IPS-NIHi7 (cell line): ENCODE results near the gene GMFB.
"Not testable (repeated sequence)": the region's sequence is repeated elsewhere in the genome, so short reads cannot be mapped to it uniquely, and the experiment has no call there.

Experiments used
- DNase-seq: peaks from one replicate; pipeline ENCODE4 v3.0.0; 2012; ENCODE audit warnings: mixed read lengths; ENCODE audit errors: extremely low spot score

GMFB gene

DNA sequence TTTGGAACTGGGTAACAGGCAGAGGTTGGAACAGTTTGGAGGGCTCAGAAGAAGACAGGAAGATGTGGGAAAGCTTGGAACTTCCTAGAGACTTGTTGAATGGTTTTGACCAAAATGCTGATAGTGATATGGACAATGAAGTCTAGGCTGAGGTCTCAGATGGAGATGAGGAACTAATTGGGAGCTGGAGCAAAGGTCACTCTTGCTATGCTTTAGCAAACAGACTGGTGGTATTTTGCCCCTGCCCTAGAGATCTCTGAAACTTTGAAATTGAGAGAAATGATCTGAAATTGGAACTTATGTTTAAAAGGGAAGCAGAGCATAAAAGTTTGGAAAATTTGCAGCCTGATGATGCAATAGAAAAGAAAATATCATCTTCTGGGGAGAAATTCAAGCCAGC is 30.2 kb downstream of the GMFB start:
- not testable (repeated sequence) for DNase-seq

DNA sequence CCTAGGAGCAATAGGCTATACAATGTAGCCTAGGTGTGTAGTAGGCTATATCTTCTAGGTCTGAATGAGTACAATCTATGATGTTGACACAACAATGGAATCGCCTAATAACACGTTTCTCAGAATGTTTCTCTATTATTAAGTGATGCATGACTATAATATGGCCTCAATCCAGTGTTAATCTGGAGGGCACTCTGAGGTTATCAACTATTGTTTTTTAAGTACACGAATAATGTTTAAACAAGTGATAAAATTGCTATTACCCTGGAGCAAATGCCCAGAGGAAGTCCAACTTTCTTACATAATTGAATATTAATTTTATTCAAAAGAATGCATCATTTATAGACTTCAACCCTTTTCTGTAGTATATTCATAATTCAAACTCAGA is 31.2 kb downstream of the GMFB start:
- DNase-seq = no peak

DNA sequence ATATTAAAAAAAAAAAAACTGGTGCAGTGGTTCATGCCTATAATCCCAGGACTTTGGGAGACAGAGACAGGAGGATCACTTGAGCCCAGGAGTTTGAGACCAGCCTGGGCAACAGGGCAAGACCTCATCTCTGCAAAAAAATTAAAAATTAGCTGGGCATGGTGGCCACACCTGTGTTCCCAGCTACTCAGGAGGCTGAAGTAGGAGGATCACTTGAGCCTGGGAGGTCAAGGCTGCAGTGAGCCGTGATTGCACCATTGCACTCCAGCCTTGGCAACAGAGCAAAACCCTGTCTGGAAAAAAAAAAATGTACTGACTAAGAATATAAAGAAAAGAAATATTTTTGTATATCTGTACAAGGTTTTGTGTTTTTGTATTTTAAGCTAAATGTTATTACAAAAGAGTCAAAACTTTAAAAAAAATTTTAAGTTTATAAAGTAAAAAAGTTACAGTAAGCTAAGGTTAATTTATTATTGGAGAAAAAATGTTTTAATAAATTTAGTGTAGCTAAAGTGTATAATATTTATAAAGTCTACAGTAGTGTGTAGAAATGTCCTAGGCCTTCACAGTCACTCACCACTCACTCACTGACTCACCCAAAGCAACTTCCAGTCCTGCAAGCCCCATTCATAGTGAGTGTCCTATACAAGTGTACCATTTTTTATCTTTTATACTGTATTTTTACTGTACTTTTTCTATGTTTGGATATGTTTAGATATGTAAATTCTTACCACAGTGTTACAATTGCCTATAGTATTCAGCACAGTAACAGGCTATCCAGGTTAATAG is 31.8 kb downstream of the GMFB start:
- DNase-seq = not testable (repeated sequence)

DNA sequence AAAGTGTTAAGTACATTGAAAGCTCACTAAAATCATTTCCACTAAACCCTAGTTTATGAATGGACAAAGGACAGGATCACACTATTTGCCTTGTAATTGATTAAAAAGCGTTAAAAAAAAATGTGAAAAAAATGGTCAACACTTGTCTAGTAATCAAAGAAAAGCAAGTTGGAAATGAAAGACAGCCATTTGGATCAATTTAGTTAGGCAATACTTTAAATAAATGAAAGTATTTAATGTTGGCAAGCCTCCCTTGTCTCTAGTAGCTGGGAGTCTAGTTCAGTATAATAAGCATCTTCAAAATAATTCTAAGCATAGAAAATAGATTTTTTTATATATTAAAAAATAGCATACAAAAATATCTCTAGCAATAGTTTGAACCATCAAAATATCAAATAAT is 33.4 kb downstream of the GMFB start:
- no peak for DNase-seq

DNA sequence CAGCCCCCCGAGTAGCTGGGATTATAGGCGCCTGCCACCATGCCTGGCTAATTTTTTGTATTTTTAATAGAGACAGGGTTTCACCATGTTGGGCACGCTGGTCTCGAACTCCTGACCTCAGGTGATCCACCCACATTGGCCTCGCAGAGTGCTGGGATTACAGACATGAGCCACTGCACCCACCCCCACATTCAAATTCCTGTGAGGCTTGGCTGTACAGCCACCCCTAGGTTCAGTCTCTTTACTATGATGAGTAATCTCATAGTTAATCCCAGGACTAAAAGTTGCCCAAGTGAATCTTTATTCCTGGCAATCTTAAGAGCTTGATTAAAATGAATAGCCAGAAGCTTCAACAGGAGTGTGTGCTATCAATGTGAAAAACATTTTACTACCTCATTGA is 34.8 kb downstream of the GMFB start:
- DNase-seq = not testable (repeated sequence)

DNA sequence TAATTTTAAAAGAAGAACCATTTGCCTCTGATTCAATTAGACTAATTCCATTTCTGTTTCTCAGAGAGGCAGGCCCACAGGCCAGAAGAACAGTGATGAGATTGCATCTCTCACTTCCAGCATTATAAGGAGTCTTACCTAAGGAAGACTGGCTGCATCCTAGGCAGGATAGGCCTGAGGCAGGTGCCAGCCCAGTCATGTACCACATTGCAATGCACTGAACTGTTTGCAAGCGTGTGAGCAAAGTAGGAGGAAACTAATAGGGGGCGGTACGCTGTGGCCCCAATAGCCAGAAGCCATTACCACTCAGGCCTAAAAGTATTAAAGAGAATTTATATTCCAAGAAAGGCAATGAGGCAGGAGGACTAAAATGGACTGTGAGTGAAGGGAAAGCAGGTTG is 35.5 kb downstream of the GMFB start:
- DNase-seq = no peak

DNA sequence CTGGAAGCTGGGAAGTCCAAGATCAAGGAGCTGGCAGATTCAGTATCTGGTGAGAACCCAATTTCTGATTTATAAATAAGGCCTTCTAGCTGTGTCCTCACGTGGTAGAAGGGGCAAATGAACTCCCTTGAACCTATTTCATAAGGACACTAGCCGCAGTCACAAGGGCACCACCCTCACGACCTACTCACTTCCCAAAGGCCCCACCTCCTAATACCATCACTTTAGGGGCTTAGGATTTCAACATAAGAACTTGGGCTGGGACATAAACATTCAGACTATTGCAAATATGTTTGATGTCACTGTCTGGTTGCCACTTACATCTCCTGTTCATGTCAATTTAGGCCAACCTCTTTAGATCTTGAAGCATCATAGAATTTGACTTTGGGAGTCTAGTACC is 36.8 kb downstream of the GMFB start:
- no peak for DNase-seq

DNA sequence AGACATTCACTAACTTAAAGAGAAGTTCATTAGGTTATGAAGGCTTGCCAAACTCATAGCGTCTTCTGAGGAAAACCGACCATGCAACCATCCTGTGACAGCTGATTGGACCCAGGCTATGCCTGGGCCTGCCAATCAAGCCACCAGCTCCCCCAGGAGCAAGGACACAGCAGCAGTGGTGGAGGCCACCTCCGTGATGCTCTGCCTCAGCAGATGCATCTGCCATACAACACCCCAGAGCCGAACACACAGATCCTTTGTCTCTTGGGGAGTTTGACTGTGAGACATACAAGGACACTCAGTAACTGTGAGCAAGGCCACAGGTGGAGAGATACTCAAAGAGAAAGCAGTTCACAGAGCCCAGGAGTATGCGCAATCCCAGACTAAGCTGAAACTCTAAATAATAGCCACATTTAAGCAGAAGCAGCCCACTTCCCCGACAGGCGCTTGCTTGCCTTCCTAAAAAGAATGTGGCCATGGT is 37.6 kb downstream of the GMFB start:
- no peak for DNase-seq

DNA sequence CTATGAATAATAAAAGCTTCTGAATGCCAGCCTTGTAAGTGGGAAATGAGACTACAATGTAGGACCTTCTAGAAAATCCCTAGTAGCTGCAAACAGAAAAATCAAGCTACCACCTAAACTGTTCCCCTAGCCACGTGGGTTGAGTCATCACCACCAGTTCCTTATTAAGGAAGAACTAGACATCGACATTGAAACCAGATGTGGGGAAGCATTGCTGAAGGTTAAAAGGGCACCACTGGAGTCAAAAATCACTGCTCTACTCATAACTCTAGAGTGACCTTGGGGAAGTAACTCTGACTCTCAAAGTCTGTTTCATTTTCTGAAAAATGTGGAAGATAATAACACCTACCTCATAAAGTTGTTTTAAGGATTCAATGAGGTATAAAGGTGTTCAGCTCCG is 38.2 kb downstream of the GMFB start:
- no peak for DNase-seq

DNA sequence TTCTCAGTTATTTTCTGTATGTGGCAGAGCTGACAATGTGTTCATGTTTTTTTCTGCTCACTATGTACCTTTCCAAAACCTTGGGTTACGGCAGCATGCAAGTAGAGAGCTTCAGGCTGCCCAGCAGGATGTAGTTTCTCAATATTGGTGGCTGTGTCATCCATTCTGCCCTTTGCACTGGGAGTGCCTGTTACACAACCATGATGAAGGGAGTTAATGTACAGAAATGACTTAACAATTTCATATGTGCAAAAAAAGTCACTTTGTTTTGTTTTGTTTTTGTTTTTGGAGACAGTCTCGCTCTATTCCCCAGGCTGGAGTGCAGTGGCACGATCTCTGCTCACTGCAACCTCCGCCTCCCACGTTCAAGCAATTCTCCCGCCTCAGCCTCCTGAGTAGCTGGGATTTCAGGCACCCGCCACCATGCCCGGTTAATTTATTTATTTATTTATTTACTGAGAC is 41.5 kb downstream of the GMFB start:
- DNase-seq = no peak

DNA sequence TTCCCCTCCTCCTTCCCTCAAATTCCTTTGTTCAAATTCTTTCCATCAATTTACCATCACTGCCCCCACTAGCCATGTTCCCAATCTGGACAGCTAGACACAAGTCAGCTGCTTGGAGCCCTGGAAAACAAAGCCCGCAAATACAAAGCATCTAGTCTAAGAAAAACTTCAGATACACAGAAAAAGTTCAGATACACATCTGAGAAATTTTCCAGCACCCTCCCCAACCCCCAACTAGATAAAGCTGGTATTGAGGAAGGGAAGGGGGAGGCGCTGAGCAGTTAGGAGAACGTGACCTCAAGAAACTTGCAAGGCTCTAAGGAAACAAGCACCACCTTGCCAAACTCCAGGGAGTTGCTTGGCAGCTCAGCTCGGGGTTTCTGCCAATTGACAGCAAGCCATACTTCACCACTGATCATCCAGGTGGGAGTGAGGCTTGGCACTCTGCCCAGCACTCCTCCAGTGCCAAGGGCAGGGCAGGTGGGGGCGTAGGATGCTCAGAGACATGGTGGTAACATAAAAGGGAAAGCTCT is 42.6 kb downstream of the GMFB start:
- no peak for DNase-seq

DNA sequence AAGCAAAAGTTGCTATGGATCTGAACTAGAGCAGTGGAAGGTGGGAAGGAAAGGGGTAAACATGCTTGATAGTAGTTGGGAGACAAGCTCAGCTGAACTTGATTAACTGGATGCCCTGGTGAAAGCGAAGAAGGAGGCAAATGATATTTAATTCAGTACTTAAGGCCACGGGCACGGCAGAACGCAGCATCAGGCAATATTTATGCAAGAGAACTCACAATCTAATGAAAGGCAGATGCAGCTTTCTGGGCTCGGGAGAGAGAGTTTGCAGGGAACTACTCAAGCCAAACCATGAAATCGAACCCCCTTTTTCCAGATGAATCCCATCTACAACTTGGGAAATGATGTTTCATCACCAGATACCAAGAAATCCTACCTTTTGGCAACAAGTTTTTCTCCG is 44.1 kb downstream of the GMFB start:
- DNase-seq = no peak

DNA sequence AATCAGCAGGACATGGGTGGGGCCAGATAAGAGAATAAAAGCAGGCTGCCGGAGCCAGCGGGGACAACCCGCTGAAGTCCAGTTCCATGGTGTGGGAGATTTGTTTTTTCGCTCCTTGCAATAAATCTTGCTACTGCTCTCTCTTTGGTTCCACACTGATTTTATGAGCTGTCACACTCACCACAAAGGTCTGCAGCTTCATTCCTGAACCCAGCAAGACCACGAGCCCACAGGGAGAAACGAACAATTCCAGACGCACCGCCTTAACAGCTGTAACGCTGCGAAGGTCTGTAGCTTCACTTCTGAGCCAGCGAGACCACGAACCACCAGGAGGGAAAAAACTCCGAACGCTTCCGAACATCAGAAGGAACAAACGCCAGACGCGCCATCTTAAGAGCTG is 44.8 kb downstream of the GMFB start:
- no peak for DNase-seq

DNA sequence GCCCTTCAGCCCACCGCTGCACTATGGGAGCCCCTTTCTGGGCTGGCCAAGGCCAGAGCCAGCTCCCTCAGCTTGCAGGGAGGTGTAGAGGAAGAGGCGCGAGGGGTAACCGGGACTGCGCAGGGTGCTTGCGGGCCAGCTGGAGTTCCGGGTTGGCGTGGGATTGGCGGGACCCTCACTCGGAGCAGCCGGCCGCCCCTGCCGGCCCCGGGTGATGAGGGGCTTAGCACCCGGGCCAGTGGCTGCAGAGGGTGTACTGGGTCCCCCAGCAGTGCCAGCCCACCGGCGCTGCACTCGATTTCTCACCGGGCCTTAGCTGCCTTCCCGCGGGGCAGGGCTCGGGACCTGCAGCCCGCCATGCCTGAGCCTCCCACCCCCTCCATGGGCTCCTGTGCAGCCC is 45.8 kb downstream of the GMFB start:
- DNase-seq = not testable (repeated sequence)

DNA sequence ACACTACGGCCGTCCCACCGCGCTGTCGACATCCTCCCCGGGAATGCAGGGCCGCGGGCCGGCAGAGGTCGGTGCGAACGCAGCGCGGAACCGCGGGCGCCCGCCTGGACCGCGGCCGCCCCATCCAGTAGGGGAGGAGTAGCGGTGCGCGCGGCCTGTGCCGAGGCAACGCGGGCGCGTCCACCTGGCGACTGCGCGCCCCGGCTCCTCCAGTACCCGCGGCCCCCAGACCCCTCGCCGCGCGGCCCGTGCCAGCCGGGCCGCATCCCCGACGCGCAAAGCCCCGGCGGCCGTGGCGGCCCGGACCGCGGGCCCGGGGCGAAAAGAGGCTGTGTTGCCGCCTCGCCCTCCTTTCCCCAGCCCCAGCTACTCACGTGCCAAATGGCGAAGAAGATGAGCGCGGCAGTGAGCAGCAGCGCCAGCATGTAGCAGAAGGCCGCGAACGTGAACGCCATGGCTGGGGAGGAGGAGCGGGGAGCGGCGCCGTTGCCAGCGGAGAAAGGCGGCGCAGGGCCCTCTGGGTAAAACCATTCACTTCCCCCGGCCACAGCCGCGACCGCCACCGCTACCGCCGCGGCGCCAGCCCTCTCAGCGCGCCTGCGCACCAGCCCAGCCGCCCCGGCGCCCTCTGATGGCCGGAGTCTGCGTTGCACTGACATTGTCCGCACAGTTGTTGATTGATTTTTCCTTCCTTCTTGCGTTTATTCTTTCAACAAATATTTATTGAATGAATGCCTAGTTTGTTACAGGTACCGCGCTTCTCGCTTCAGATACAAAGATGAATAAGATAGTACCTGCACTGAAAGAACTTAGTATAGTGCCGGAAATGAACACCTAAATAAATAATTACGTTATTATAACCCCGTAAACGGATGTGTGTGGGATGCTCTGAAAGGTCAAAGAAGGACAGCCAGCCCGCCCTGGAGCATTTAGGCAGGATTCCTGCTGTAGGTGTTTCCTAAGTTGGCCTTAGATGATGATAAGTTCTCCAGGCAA is 47.6 kb downstream of the GMFB start, which contains the start of gene CNIH1:
Gene CNIH1, minus strand, starts transcription at position 502 of the 996 bp plus-strand sequence. Its CDS starts 47 bp downstream, at position 455.
- peak; percentile 98 for DNase-seq

DNA sequence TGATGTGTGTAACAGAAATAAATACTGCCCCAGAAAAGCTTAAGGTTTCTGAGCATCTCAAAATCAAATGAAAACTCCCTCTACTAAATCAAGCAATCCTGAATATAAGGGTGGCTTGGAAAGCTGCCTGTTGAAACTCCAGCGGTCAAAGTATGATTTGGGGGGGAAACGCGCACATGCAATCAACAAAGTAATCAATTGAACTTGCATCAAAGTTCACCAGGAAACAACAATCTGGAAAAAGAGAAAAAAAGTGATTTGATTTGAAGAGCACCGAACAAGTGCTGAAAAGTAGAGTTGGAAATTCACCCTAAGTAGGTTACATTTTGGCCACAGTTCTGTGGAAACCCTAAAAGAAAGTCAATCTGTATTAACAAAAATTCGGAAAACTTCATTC is 48.3 kb downstream of the GMFB start:
- DNase-seq = no peak

DNA sequence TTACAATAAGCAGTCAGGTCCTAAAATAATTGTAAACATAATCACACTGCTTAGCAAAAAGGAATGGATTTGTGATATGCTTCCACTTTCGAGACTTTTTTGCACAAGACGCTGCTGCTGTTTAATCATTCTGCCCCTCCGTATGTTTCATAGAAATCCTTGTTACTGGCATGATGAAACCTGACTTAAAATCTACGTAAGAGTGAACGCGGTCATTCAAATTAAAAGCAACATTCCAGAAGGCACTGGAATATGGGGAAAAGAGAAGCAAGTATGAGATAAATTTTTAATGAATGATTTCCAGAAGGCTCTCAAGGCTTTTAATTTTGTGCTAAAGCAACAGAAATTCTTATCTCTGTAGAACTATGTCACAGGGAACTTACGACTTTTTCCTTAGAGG is 48.7 kb downstream of the GMFB start:
- DNase-seq = no peak

DNA sequence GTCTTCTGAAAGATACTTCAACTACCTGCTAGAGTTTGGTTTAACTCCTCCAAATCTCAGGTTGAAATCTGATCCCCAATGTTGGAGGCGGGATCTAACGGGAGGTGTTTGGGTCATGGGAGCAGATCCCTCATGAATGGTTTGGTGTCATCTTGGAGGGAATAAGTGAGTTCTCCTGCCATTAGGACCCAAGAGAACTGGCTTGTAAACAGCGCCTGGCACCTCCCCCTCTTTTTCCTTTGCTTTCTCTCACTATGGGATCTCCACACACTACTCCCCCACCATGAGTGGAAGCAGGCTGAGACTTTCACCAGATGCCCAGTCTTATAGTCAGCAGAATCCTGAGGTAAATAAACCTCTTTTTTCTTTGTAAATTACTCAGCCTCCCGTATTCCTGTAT is 50.1 kb downstream of the GMFB start:
- no peak for DNase-seq

DNA sequence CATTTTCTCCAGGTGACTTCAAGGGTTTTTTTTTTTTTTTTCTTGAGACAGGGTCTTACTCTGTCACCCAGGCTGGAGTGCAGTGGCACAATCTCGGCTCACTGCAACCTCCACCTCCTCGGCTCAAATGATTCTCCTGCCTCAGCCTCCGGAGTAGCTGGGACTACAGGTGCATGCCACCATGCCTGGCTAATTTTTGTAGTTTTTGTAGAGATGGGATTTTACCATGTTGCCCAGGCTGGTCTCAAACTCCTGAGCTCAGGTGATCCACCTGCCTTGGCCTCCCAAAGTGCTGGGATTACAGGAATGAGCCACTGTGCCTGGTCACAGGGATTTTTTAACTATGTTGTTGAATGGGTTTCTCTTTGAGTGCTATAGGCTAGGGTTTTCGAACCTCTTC is 50.8 kb downstream of the GMFB start:
- not testable (repeated sequence) for DNase-seq

DNA sequence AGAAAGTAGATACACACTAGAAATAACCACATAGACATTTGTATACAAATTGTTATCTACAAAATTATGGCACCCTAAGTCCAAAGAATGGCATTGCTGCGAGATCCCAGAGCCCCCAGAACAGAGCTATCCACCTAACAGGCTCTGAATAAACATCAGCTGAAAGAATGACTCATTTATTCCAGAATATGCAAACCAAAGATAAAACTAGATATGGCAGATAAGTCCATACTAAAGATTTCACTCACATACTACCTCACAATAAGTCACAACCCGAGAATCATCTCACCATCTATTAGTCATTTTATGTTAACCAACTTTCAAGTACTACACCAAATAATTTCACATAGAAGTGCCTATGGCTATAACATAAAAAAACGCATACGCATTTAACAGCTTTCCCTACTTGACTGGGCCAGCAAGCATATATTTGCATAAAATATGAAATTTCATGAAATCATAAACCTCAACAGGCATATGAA is 53.2 kb downstream of the GMFB start:
- no peak for DNase-seq

DNA sequence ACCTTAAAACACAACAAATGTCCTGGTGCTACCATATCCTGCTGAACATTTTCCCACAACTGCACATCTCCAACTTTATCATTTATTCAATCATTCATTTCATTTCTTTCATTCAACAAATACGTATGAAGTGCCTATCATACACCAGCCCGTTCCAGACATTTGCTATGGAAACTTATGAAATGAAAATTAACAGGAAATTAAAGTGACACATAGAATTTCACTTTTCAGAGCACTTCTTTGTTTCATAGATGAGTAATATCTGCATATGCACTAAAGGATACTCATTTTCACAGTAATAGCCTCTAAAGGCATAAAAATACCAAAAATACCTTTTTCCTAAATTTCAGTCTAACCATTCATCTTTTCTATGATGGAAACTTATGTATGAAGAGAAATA is 60.3 kb downstream of the GMFB start:
- DNase-seq = no peak

DNA sequence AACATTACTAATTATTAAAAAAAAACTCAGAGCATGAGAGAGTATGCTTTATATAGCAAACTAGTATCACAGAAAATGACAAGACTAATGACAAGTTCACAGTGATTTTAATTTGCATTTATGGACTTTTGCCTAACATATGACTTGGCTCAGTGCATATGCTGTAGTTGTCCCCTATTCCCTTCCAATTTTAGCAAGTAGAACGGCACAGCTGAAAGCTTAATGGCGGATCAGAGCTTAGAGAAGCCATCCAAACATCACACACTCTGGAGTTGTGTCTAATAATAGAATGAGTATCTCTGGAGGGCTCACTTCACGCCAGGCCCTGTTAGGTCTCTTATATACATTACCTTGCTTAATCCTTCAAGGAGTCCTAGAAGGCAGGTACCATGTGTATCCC is 60.9 kb downstream of the GMFB start:
- no peak for DNase-seq
